ENCODE measurements around the gene ARHGAP9.
"Not testable (repeated sequence)": the region's sequence is repeated elsewhere in the genome, so short reads cannot be mapped to it uniquely, and the experiment has no call there.

The ARHGAP9 gene

GRCh38 chr12:57431654-57432188 lies 47.9 kb downstream of the ARHGAP9 start:
- DNase-seq = no peak

DNA sequence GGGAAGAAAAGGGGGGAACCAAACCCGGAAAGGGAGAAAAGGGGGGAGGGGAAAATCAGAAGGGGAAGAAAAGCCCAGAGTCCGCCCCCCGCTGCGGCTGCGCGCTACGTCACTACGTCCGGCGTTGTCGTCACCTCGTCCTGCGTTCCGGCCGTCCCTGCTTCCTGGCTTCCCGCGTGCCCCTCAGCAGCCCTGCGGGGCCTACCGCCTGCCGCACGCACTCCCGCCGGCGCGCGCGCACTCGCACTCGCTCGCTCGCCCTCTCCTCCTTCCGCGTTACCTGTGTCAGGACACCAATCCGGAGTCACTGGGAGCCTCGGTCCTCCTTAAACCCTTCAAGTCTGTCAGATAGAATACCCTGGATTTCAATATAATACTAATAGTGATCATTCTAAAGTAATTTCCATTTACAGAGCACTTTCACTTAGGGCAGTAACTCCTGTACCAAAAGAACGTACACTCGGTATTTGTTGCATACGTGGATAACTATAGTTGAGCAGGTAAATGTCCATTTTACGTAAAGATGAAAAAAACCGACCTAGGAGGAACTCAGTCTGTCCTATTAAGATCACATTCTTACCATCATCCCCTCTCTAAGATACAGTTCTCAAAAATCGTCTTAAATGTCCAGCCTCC lies 48.6 kb downstream of the ARHGAP9 start, which contains the start of gene R3HDM2:
Gene R3HDM2 (minus strand): TSS at position 113 of the 636 bp plus-strand sequence. CDS start 120,615 bp downstream, outside the sequence.
- peak; percentile 98 for DNase-seq

DNA sequence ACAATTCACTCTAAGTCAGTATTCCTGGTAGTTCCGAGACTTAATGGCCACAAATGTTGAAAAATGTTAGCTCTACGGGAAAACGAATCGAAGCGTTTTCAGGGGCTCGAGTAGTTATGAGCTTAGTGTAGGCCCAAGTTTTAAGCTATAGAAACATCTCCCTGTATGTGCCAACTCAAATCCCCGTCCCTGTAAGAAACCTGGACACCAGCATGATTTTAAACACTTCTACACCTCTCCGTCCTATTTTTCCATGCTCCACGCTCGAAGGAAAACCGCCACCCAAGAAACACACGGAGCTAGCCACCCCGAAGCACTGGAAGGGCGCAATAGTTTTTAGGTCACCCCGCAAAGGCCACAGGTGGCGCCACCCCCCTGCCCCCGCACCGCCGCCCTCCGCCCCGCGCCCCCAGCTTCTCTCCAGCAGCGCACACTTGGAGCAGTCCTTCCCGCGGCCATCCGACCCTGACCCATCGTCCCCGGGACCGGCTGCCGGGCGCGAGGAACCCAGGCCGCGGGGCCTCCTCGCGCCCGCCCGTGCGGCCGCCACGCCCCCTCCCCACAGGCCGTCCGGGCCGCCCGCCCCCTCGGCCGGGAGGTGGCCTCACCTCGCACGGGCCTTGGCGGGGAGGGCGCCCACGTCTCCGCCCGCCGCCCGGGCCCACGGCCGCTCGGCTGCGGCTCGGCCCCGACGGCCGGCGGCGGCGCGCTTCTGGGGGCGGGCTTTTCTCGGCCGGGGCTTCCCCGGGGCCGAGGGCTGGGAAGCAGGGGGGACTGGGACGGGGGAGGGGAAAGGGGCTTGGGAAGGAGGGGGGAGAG lies 49.3 kb downstream of the ARHGAP9 start:
- no peak for DNase-seq

GRCh38 chr12:57429473-57430111 lies 50.1 kb downstream of the ARHGAP9 start:
- no peak for DNase-seq

DNA sequence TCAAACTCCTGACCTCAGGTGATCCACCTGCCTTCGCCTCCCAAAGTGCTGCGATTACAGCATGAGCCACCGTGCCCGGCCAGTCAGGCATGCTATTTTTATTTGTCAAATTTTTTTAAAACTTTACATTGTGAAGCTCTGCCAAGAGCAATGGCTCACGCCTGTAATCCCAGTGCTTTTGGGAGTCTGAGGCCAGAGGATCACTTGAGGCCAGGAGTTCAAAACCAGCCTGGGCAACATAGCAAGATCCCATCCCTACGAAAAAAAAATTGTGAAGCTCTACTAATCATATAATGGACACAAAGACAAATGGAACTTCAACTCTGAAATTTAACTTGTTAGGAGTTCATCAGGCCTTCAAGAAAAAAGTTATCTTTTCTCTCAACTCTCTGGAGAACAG lies 50.7 kb downstream of the ARHGAP9 start:
- no peak for DNase-seq

GRCh38 chr12:57426948-57427347 lies 52.7 kb downstream of the ARHGAP9 start:
- DNase-seq = not testable (repeated sequence)
